GM12892 (cell line): ENCODE results near the gene GTF3C2.

Experiments
- POLR2A ChIP-seq: IDR thresholded peaks from 2 replicates; pipeline ENCODE4 v1.6.1; 2011; ENCODE audit warnings: low read depth, low read length, control low read depth
- TAF1 ChIP-seq: IDR thresholded peaks from 2 replicates; pipeline ENCODE4 v1.6.1; 2011; ENCODE audit warnings: low read depth, mild to moderate bottlenecking, control low read depth, low read length, borderline replicate concordance

- TF ChIP-seq POLR2A = peak; percentile 67; the same call in 1 of the 2 replicates
- TF ChIP-seq TAF1 = no peak
Observed at GRCh38 chr2:27380626-27381545, 24.3 kb upstream of the GTF3C2 start, which contains the start of gene ZNF513.
